HG02798 (cell line): ENCODE measurements around the gene KIF9.
"Not testable (repeated sequence)": the region's sequence is repeated elsewhere in the genome, so short reads cannot be mapped to it uniquely, and the experiment has no call there.

Experiments
- ATAC-seq: cut with Tn5 transposase; IDR thresholded peaks from one replicate; pipeline ENCODE4 v1.9.1; 2021; ENCODE audit warnings: mild to moderate bottlenecking; ENCODE audit not compliant: unreplicated experiment, poor library complexity

Gene KIF9

DNA sequence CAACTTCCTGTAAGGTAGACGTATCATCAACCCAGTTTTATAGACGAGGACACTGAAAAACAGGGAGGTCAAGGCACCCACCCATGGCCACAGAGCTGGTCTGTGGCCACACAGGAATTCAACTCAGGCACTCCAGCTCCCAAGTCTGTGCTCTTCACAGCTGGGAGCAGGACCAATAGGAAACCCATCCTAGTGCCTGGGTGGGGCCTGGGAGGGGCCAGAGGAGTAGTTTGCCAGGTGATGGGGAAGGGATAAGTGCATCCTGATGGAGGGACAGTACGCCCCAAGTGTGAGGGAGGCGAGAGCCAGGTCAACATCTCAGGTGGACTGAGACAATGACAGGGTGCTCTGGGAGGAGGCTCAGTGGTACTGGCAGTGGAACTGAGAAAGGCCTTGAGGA lies 22.0 kb downstream of the KIF9 start:
- ATAC-seq, result no peak

DNA sequence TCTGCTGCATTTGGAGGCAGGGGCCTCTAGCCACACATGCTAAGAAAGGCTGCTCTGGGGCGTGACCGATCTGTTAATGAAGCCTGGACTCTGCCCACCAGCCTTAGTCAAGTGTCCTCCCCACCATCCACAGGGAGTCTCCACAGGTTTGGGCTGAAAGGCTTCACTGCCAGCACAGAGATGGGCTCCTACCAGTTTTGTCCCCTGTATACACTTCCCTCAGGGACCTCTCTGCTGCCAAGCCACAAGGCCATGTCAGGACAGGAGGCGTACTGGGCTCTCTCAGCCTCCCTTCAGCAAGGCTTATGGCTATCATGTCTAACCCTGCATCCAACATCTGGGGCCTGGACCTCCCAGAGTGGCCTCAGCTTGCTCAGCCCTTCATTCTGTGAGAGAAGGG lies 23.5 kb downstream of the KIF9 start:
- ATAC-seq, result no peak

DNA sequence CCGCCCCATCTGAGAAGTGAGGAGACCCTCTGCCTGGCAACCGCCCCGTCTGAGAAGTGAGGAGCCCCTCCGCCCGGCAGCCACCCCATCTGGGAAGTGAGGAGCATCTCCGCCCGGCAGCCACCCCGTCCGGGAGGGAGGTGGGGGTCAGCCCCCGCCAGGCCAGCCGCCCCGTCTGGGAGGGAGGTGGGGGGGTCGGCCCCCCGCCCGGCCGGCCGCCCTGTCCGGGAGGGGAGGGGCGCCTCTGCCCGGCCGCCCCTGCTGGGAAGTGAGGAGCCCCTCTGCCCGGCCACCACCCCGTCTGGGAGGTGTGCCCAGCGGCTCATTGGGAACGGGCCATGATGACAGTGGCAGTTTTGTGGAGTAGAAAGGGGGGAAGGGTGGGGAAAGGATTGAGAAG lies 26.3 kb downstream of the KIF9 start:
- not testable (repeated sequence) for ATAC-seq

DNA sequence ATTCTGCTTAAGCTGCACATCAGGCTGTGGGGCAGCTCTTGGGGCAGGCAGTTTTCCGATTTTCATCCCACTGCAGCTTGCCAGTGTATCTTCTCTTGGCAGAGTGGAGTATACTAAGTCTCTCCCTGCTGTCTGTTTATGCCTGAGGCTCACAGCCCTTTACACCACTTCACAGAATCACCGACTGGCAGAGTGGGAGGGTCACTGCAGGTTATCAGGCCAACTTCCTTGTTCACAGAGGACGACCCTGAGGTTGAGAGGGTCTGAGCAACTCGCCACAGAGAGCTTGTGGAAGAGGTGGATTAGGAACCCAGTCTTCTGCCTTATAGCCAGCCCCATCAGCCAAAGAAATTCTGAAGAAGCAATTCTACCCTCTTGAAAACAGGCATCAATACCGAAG lies 30.9 kb downstream of the KIF9 start:
- ATAC-seq, result no peak

DNA sequence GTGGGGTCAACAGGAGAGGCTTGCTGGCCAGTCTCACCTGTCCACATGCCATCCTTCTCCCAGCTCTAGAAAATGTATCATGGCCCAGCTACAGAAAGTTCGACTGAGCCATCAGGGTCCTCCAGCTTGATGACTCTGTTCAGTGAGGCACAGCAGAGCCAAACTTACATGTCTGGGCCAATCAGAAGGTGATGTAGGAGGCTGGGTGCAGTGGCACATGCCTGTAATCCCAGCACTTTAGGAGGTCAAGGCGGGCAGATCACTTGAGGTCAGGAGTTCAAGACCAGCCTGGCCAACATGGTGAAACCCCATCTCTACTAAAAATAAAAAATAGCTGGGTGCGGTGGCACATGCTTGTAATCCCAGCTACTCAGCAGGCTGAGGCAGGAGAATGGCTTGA lies 31.5 kb downstream of the KIF9 start:
- ATAC-seq, result not testable (repeated sequence)

GRCh38 chr3:47250309-47251060 lies 32.1 kb downstream of the KIF9 start:
- ATAC-seq, result no peak

GRCh38 chr3:47247131-47248064 lies 35.2 kb downstream of the KIF9 start:
- ATAC-seq, result no peak

DNA sequence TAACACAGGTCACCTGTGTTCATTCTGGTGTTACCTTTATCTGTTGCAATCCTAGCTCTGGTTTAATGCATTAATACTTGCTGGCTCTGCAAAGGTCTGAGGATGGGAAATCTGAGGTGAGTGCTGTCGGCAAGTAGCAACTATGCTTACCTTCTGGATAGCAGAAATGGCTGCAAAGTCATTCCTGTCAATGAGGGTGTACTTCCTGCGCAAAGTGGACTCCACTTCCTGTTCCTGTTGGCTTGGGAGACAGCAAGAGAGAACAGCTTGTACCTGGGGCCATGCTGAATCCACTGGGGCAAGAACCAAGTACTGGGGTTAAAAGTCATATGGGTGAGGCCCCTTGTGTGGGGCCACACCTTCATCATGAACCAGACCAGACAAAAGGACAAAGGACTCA lies 37.3 kb downstream of the KIF9 start:
- no peak for ATAC-seq

DNA sequence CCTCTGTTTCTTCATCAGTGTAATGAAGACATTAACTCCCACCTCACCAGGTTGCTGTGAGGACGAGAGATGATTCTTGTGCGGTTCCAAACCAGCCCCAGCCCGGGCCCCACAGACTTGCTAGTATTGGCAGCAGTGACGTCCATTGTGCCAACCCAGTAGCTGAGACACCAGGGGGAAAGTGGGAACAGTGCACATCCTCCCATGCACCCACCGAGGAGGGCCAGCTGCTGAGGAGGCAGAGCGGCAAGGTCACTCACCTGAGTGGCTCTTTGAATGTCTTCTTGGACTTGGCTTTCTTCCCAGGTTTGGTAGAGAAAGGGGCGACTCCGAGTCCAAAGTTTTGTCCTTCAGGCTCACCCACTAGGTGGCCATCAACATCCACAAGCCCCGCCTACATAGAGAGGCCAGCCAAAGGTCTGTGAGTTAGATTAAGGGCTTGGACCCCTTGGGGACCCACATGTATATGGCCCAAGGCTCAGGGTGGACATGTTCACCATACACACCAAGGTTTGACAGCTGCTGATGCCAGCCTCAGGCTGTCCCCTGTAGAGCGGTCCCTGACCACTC lies 38.0 kb downstream of the KIF9 start:
- ATAC-seq, result no peak

GRCh38 chr3:47243419-47244147 lies 39.0 kb downstream of the KIF9 start:
- no peak for ATAC-seq

GRCh38 chr3:47239929-47240328 lies 42.7 kb downstream of the KIF9 start:
- ATAC-seq, result no peak

GRCh38 chr3:47238017-47238416 lies 44.6 kb downstream of the KIF9 start:
- ATAC-seq, result no peak

DNA sequence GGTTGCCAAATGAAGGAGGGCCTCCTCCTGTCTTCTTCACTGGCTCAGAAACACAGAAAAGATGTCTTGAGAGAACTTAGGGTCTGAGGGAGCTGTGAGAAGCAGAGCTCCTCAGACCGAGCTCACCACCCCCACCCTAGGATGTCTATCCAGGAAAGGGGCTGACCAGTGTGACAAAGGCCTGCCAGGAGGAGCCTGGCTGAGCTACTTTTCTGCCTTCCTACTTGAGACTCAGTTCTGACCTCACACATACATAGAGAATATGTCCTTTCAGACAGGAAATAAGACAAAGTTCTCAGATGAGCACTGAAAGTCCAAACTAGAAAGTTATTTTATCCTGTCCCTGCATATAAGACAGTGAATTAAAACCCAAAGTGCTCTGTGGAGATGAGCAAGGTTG lies 54.5 kb downstream of the KIF9 start:
- ATAC-seq, result peak; percentile 51

GRCh38 chr3:47227678-47228077 lies 54.9 kb downstream of the KIF9 start:
- ATAC-seq, result peak; percentile 59

DNA sequence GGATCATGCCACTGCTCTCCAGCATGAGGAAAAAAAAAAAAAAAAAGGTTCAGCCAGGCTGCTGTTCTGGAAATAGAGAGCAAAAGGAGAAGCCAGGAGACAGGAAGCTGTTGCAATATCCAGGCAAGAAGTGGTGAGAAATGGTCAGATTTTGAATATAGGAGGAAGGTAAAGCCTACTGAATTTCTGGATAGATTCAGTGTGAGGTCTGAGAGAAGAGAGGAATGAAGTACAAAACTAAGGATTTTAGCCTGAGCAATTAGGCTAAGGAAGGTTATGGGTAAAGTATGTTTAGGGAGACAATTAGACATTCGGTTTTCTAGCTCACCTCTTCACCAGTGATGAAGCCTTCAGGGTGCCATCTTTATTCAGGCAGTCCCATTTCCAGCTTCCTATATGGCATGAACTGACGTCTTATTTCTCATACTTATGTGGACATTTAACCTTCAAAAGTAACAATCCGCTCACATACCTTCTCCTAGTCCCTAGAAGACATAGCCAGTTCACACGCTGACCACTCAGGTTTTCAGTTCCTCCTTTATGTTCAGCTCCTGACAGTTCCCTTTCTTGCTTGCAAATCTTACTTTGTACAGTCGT lies 57.2 kb downstream of the KIF9 start:
- ATAC-seq, result peak; percentile 65

DNA sequence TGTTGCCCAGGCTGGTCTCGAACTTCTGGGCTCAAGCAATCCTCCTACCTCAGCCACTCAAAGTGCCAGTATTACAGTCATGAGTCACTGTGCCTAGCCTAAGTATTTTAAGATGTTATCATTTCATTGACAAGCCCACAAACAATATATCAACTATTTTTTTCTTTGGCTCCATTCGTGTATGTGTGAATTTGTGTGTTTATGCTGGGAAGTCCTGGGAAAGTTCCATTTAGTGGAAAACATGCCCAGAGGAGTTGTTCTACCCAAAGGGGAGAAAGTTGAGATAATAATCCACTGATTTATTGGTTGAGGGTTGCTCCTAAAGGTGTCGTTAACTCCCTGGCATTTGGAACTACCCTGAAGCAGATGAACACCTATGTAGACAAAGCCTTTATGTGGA lies 58.8 kb downstream of the KIF9 start:
- no peak for ATAC-seq

DNA sequence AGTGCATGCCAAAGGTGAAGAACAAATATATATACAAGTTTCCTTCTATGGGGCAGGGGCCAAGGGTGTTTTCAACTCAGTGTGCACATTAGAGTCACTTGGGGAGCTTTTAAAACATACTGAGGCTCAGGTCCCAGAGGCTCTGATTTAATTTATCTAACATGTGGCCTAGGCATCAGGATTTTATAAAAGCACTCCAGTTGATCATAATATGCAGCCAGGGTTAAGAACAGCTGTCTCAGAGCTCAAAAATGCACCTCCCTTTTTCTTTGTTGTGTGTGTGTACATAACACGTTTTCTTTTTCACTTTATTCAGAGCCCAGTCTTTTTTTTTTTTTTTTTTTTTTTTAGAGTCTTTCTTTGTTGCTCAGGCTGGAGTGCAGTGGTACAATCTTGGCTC lies 60.8 kb downstream of the KIF9 start:
- ATAC-seq, result no peak

- ATAC-seq, result no peak
These were observed 71.7 kb downstream of the KIF9 start for GRCh38 chr3:47210863-47211405.

DNA sequence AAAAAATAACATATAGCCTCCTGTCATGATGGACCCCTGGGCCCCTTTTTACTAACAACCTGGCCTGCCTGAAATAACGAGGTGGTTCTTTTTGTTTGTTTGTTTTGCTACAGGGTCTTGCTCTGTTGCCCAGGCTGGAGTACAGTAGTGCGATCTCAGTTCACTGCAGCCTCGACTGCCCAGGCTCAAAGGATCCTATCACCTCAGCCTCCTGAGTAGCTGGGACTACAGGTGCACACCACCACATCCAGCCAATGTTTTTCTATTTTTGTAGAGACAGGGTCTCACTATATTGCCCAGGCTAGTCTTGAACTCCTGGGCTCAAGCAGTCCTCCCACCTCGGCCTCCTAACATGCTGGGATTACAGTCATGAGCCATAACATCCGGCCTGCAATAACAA lies 76.6 kb downstream of the KIF9 start:
- not testable (repeated sequence) for ATAC-seq

DNA sequence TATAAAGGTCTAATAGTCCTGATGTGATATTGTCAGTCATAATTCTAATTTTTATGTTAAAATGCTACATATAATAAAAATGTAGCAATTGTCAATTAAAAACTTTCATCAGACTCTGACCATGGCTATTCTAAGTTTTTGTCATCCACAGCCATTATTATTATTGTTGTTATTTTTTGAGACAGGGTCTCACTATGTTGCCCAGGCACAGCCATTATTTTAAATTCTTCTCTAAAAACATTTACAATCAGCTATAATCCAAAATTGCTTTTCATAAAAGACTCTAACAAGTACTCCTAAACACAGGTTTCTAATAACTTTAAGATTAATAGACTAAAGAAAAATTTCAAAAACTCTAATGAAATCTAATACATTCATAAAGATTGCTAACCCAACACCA lies 77.7 kb downstream of the KIF9 start:
- ATAC-seq, result no peak
